Globus pallidus (tissue), 1 donor: Measurements from ENCODE around the gene OR6K3.
"Not testable (repeated sequence)": the region's sequence is repeated elsewhere in the genome, so short reads cannot be mapped to it uniquely, and the experiment has no call there.

ENCODE experiments used
- DNase-seq: peaks from one replicate; pipeline ENCODE4 v3.0.0-alpha.2; 2015; ENCODE audit warnings: low spot score

The OR6K3 gene

GRCh38 chr1:158720620-158721019 lies at the start of gene OR6K3:
OR6K3 (minus strand) TSS chr1:158720720; CDS start chr1:158718115, 2,605 bp downstream.
- DNase-seq, result no peak

DNA sequence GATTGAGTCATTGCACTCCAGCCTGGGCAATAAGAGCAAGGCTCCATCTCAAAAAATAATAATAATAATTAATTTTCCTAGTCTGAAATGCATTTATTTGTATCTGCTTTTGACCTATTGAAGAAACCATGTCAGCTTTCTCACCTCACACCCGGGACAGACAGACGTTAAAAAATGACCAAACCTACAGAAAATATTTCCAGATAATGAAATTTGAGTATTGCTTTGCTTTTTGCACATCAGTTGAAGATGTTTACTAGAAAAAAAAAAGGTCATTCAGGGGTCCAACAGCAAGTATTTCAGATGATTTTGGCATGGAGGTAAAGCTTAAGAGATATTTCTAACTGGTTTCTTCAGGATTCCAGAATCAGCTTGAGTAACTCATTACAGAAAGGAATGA lies 33.9 kb upstream of the OR6K3 start, which contains the start of gene OR6K6:
OR6K6 (plus strand) TSS at position 301 of the 400 bp plus-strand sequence. CDS start 168 bp downstream, outside the sequence.
- DNase-seq, result no peak

- DNase-seq, result no peak
Measured at GRCh38 chr1:158752155-158752712, 31.7 kb upstream of the OR6K3 start.

DNA sequence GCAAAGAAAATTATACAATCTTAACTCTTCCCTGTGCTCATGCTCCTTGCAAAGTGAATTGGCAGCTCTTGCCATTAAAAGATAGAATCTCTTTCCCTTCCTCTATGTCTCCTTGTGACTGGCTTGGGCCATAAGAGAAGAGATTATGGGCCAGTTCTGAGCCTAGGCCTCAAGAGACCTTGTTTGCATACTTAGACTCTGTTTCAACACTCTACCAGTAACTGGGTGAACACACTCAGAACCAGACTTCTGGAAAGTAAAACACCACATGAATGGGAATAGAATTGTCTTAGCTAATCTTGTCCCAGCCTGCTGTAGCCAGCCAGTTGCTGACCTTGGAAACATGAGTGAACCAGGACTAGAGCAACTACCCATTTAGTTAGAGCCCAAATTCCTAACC lies 15.3 kb upstream of the OR6K3 start:
- no peak for DNase-seq

DNA sequence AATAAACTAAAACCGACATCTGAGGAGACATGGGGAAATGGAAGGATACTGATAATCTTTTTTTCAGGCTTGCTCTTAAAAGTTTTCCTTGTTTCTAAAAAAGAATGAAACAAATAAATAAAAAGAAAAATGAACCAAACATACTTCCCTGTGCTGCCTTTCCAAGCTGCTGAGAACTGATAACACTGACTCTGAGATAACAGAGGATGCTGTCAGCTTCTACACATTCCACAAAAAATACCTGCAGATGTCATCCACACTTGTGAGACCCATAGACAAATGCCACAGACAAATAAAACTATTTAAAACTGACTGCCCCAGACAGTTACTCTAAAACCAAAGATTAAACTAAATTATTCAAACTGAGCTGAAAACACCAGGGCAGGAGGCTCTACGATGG lies 12.0 kb upstream of the OR6K3 start:
- DNase-seq, result no peak

GRCh38 chr1:158731707-158732106 lies 11.2 kb upstream of the OR6K3 start:
- DNase-seq, result no peak

- no peak for DNase-seq
Measured at GRCh38 chr1:158730453-158730852, 9.9 kb upstream of the OR6K3 start.

DNA sequence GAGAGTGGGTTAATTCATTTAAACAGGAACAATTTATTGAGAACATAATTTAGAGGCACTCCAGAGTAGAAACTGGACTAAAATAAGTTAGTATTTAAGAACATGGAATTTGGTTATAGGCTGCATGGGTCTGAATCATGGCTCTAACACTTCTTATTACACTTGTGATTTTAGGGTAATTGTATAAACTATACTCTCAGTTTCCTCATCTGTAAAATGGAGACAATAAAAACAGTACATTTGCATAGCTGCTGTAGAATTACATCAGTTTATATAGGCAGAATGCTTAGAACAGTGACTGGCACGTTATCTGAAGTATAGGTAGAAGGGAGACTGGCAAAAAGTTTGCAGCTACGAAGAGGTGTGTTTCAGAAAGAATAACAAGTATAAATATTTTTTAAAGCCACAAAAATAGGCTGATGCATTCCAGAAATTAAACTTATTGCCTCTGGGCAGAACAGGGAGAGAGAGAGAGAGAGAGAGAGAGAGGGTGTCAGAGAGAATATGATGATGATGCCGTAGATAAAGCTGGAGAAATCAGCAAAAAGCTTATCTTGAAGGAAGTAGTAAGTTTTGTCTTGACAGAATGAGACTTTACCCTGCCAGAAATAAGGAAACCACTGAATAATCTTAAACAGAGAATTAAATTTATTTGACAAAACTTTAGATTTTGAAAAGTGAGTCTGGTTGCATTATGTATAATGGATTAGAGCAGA lies 8.1 kb upstream of the OR6K3 start:
- no peak for DNase-seq

DNA sequence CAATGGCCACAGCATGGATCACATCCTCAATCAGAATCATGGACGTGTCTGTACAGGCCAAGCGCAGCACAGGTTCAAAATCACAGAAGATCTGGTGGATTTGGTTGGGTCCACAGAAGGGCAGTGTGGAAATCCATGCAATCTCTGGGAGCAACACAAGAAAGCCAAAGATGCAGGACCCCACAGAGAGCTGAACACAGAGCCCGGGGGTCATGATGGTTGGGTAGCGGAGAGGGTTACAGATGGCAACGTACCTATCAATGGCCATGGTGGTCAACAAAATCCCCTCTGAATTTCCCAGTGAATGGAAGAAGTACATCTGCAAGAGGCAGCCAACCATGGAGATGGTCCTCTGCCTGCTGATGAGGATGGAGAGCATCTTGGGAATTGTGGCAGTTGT lies 3.9 kb upstream of the OR6K3 start:
- DNase-seq, result no peak

GRCh38 chr1:158719664-158720063 lies 856 bp downstream of the OR6K3 start:
- no peak for DNase-seq

DNA sequence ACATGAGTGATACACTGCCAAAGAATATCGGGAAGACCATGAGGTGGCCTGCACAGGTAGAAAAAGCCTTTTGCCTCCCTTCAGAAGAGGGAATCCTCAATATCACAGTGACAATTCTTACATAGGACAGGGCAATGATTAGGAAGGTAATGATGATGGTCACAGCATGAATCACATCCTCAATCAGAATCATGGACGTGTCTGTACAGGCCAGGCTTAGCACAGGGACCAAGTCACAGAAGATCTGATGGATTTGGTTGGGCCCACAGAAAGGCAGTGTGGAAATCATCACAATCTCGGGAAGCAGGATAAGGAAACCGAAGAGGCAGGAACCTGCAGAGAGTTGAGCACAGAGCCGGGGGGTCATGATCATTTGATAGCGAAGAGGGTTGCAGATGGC lies 3.2 kb downstream of the OR6K3 start:
- DNase-seq, result no peak

GRCh38 chr1:158716335-158716734 lies 4.2 kb downstream of the OR6K3 start:
- DNase-seq, result no peak

- no peak for DNase-seq
Measured at GRCh38 chr1:158714754-158715153, 5.8 kb downstream of the OR6K3 start.

DNA sequence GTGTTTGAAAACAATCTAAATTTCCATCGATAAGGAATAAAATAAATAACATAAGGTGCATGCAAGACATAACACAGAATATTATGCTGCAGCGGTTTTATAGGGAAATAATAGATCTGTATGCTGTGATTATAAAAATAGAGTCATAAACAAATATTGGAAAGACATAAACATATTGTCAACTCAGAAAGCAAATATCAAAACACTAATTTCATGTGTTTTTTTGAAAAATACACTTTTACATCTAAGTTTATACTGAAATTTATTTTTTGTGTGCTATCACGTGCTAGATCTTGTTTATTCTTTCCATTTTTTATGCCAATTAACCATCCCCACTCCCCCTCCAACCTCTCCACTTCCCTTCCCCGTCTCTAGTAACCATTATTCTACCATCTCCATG lies 9.4 kb downstream of the OR6K3 start:
- DNase-seq, result no peak

DNA sequence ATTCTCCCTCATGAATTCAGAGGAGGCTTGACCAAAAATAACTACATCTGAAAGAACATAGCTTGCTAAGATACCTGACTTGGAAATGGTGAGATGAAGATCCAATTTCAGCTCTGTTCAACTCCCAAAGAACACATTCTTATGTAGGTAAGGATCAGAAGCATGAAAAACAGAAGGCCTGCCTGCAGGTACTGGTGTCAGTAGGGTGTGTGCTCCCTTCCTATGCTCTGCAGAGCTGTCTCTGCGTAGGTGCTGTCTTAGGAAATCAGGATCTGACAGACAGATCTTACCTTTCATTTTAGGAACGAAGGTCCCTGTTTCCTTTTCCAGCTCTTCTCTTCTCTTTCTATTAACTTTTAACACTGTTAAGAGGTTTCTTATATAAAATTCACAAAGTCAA lies 14.4 kb downstream of the OR6K3 start:
- DNase-seq, result no peak

DNA sequence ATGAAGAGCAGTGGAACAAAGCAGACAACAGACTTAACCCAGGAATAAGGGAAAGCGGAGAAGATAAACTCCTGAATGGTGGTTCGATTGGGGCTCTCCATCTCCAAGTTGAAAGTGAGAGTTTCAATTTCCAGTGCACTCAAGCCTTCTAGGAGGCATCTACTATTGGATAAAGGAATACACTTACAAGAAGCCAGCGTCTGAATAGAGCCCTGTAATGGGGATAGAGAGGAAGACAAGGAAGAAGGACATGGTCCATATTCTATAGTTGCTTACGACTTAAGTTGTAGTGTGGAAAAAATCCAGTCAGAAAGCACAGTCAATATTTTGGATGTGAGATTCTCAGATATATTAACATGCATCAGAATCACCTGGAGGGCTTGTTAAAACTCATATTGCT lies 20.0 kb downstream of the OR6K3 start, which contains the start of gene OR6K2:
OR6K2 (minus strand) TSS at position 101 of the 400 bp plus-strand sequence; CDS start at position 101, 0 bp downstream.
- no peak for DNase-seq

DNA sequence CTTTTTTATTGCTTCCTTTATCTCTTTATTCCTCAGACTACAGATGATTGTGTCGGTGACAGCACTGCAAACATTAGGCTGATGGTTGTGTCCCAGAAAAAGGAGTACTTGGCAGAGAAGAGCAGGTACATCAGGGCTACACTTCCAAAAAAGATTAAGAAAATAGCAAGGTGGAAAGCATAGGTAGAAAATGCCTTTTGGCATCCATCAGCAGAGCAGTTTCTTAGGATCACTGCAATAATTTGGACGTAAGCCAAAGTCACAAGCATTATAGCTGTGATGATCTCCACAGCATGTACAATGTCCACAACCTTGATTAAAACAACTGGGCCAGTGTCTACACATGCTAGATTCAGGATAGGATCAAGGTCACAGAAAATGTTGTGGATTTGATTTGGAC lies 25.9 kb downstream of the OR6K3 start:
- DNase-seq, result no peak

GRCh38 chr1:158692356-158692755 lies 28.2 kb downstream of the OR6K3 start:
- DNase-seq, result no peak

- no peak for DNase-seq
Measured at GRCh38 chr1:158691907-158692306, 28.6 kb downstream of the OR6K3 start.

- not testable (repeated sequence) for DNase-seq
Measured at GRCh38 chr1:158691149-158691548, 29.4 kb downstream of the OR6K3 start.

DNA sequence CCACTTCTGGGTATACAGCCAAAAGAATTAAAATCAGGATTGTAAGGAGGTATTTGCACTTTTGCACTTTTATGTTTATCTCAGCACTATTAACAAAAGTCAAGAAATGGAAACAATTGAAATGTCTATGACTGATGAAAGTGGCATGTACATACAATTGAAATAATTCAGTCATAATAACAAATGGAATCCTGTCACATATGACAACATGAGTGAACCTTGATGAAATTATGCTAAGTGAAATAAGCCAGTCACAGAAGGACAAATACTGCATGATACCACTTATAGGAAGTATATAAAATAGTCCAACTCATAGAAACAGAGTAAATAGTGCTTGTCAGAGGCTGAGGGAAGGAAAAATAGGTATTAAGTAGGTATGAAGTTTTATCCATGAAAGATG lies 30.6 kb downstream of the OR6K3 start:
- no peak for DNase-seq

DNA sequence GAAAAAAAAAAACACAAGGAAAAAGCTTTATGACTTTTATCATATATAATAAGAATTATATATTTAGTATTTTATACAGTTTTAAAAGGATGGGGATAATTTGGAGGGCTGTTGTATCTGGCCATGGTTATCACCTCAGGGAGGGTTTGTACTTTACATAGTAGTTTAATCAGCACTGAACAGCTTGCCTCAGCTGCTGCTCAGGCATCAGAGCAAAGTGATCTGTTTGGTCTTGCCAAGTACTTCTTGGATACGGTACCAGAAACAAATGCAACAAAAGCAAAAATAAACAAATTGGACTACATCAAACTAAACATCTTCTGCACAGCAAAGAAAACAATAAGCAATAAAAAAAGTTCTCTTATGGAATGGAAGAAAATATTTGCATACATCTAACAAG lies 31.4 kb downstream of the OR6K3 start:
- no peak for DNase-seq

- not testable (repeated sequence) for DNase-seq
Measured at GRCh38 chr1:158688343-158688742, 32.2 kb downstream of the OR6K3 start.

GRCh38 chr1:158687037-158687436 lies 33.5 kb downstream of the OR6K3 start:
- DNase-seq, result no peak
